VCaP (cell line): ENCODE measurements around the gene ABCB9.

Experiments used
- H3K27ac ChIP-seq: fragments of 450-650 bp; 2 replicates; pipeline ENCODE4 v1.5.1; 2017
- CTCF ChIP-seq: fragments of 450-650 bp; conservative IDR thresholded peaks from 2 replicates; pipeline ENCODE4 v1.5.1; 2017; ENCODE audit warnings: mild to moderate bottlenecking, moderate library complexity

Gene ABCB9

GRCh38 chr12:122902854-122903692 lies 63.2 kb downstream of the ABCB9 start:
- H3K27ac ChIP-seq: no peak overlapping the region
- no peak for TF ChIP-seq CTCF

- no peak for TF ChIP-seq CTCF
Observed at GRCh38 chr12:122899887-122900286, 66.4 kb downstream of the ABCB9 start.

GRCh38 chr12:122896662-122897061 lies 69.6 kb downstream of the ABCB9 start:
- H3K27ac ChIP-seq: no peak overlapping the region
- TF ChIP-seq CTCF: no peak

More at GRCh38 chr12:122899887-122900286, 66.4 kb downstream of the ABCB9 start:
- H3K27ac ChIP-seq: no peak overlapping the region

- no peak for TF ChIP-seq CTCF
- H3K27ac ChIP-seq: peak within 1 kb of the TSS; percentile 84
Observed at GRCh38 chr12:122895704-122896636, 70.3 kb downstream of the ABCB9 start, which contains the start of gene VPS37B. Gene VPS37B (minus strand): TSS chr12:122896124. CDS start chr12:122896062, 62 bp downstream.

GRCh38 chr12:122895320-122895703 lies 71.0 kb downstream of the ABCB9 start:
- H3K27ac ChIP-seq: peak overlapping the region; percentile 84
- no peak for TF ChIP-seq CTCF

GRCh38 chr12:122894193-122895121 lies 71.8 kb downstream of the ABCB9 start:
- TF ChIP-seq CTCF: no peak
- H3K27ac ChIP-seq: peak overlapping the region; percentile 84; the same call in 1 of the 2 replicates
